Activated CD4-positive, alpha-beta T cell treated with anti-CD3 and anti-CD28 coated beads for 24 hours (primary cell): ENCODE measurements around the gene FAM53B.
A peak's percentile ranks its signal among the peaks of the same experiment; 100 is the strongest.

Experiments used
- DNase-seq, 2 donors: peaks; one replicate each; pipeline ENCODE4 v3.0.0-alpha.2; 2020; ENCODE audit warnings: low read depth in 2 of 2

FAM53B gene

GRCh38 chr10:124629415-124629814, 114.8 kb downstream of the FAM53B start:
- no peak for DNase-seq

- DNase-seq: no peak
These were observed 115.5 kb downstream of the FAM53B start for GRCh38 chr10:124628676-124629021.

GRCh38 chr10:124627866-124628675, 116.1 kb downstream of the FAM53B start:
- no peak for DNase-seq

GRCh38 chr10:124626759-124627380, 117.3 kb downstream of the FAM53B start:
- peak in 1 of 2 donors; percentile 40 for DNase-seq

- no peak for DNase-seq
These were observed 118.3 kb downstream of the FAM53B start for GRCh38 chr10:124625831-124626238.

GRCh38 chr10:124624895-124625294, 119.3 kb downstream of the FAM53B start:
- no peak for DNase-seq

- DNase-seq: no peak
These were observed 119.7 kb downstream of the FAM53B start for GRCh38 chr10:124624466-124624865.

- DNase-seq: no peak
These were observed 120.2 kb downstream of the FAM53B start for GRCh38 chr10:124624006-124624405.

GRCh38 chr10:124622866-124623536, 121.2 kb downstream of the FAM53B start:
- DNase-seq: no peak

- no peak for DNase-seq
These were observed 122.0 kb downstream of the FAM53B start for GRCh38 chr10:124622158-124622557.

- no peak for DNase-seq
These were observed 122.5 kb downstream of the FAM53B start for GRCh38 chr10:124621637-124622036.

GRCh38 chr10:124619802-124620490, 124.2 kb downstream of the FAM53B start:
- DNase-seq: no peak

- no peak for DNase-seq
These were observed 125.0 kb downstream of the FAM53B start for GRCh38 chr10:124619195-124619594.

GRCh38 chr10:124618470-124619073, 125.6 kb downstream of the FAM53B start:
- no peak for DNase-seq

- no peak for DNase-seq
These were observed 127.4 kb downstream of the FAM53B start for GRCh38 chr10:124616836-124617130.

GRCh38 chr10:124616040-124616835, 127.9 kb downstream of the FAM53B start:
- no peak for DNase-seq

- DNase-seq: no peak
These were observed 128.9 kb downstream of the FAM53B start for GRCh38 chr10:124615259-124615658.

- DNase-seq: peak; percentile 18 to 55
These were observed 130.0 kb downstream of the FAM53B start for GRCh38 chr10:124614003-124614659.

- DNase-seq: no peak
These were observed 131.3 kb downstream of the FAM53B start for GRCh38 chr10:124612611-124613498.

GRCh38 chr10:124611738-124612137, 132.4 kb downstream of the FAM53B start:
- DNase-seq: no peak
